ENCODE results near the gene TMPRSS13. TPM values are rescaled to one million over a fixed set of nuclear protein-coding genes. Genes with fewer than 3 reads are reported as not detected.

Gene TMPRSS13
- total RNA-seq, 4 donors from 2014 or later: 0.27 to 0.79 TPM; not detected in 2

- peak overlapping the region; percentile 76 to 90 (median 83) for H3K27ac ChIP-seq
- WGBS, 2 donors (ENCODE audit: low coverage in 1 of 2): 69% methylated on average over 8 of the region's 8 CpGs; no CpG with 5 or more reads in 1 of the 2 donors
These were observed 55.4 kb downstream of the TMPRSS13 start for GRCh38 chr11:117873828-117874125.

GRCh38 chr11:117872975-117873827 lies 56.0 kb downstream of the TMPRSS13 start:
- 83 to 100% methylated on average over 2 to 15 of the region's 15 CpGs for whole genome bisulfite sequencing, 2 donors (ENCODE audit: low coverage in 1 of 2)
- intact Hi-C loops (cut with DNase I; ENCODE audit: low total_unique reads): no loop called here

More at GRCh38 chr11:117873828-117874125, 55.4 kb downstream of the TMPRSS13 start:
- Histone ChIP-seq H3K4me1 (peaks cover 7 to 70% (median 45%) of the 10 kb centered on the region in 4 donors), H3K27me3 (peaks cover 51% of the 10 kb centered on the region), H3K4me3 (no peak overlapping the region), H3K36me3 (no peaks in the 10 kb centered on the region), H3K9me3 (no peaks in the 10 kb centered on the region)
- in situ Hi-C loops (cut with MboI; ENCODE audit: low pct_ligation_motif_present in 1 of 4, low pct_unique_long_range_greater_than_20kb in 1 of 4, low sequenced_read_pairs in 3 of 4) (no loop called here), intact Hi-C loops (cut with DNase I; ENCODE audit: low total_unique reads) (no loop called here)
- no peak for DNase-seq
- TF ChIP-seq POLR2A (IDR thresholded peaks at IDR 0.05) (no peak), CTCF (IDR thresholded peaks at IDR 0.05) (no peak), POLR2AphosphoS5 (IDR thresholded peaks at IDR 0.05) (no peak), EP300 (IDR thresholded peaks at IDR 0.05; ENCODE audit: low read depth) (no peak)

GRCh38 chr11:117872420-117872961 lies 56.7 kb downstream of the TMPRSS13 start:
- peak overlapping the region; percentile 46 to 90 (median 83) for H3K27ac ChIP-seq
- TF ChIP-seq POLR2AphosphoS5 (IDR thresholded peaks at IDR 0.05) (peak in 2 of 3 donors; percentile 10 to 25), POLR2A (IDR thresholded peaks at IDR 0.05) (no peak)
- no peaks in the 10 kb centered on the region for H3K9me3 ChIP-seq
- H3K36me3 ChIP-seq: no peaks in the 10 kb centered on the region
- peaks cover 7 to 68% (median 45%) of the 10 kb centered on the region in 4 donors for H3K4me1 ChIP-seq
- WGBS, 2 donors (ENCODE audit: low coverage in 1 of 2): 55 to 65% methylated on average over 2 to 12 of the region's 12 CpGs
- intact Hi-C loops (cut with DNase I; ENCODE audit: low total_unique reads): no loop called here
- in situ Hi-C loops (cut with MboI; ENCODE audit: low pct_ligation_motif_present in 1 of 4, low pct_unique_long_range_greater_than_20kb in 1 of 4, low sequenced_read_pairs in 3 of 4): no loop called here
- H3K4me3 ChIP-seq: no peak overlapping the region
- H3K27me3 ChIP-seq: peaks cover 39% of the 10 kb centered on the region
- no peak for DNase-seq

More at GRCh38 chr11:117872975-117873827, 56.0 kb downstream of the TMPRSS13 start:
- H3K9me3 ChIP-seq: no peaks in the 10 kb centered on the region
- peak overlapping the region; percentile 76 to 90 (median 83) for H3K27ac ChIP-seq
- peaks cover 7 to 71% (median 45%) of the 10 kb centered on the region in 4 donors for H3K4me1 ChIP-seq
- in situ Hi-C loops (cut with MboI; ENCODE audit: low pct_ligation_motif_present in 1 of 4, low pct_unique_long_range_greater_than_20kb in 1 of 4, low sequenced_read_pairs in 3 of 4): no loop called here
- no peak overlapping the region for H3K4me3 ChIP-seq
- no peak for DNase-seq
- H3K36me3 ChIP-seq: no peaks in the 10 kb centered on the region
- peaks cover 46% of the 10 kb centered on the region for H3K27me3 ChIP-seq
- no peak for TF ChIP-seq CTCF (IDR thresholded peaks at IDR 0.05)
- no peak for TF ChIP-seq EP300 (IDR thresholded peaks at IDR 0.05; ENCODE audit: low read depth)
- no peak for TF ChIP-seq POLR2A (IDR thresholded peaks at IDR 0.05)
- TF ChIP-seq POLR2AphosphoS5 (IDR thresholded peaks at IDR 0.05): no peak

- H3K36me3 ChIP-seq: no peaks in the 10 kb centered on the region
- in situ Hi-C loops (cut with MboI; ENCODE audit: low pct_ligation_motif_present in 1 of 4, low pct_unique_long_range_greater_than_20kb in 1 of 4, low sequenced_read_pairs in 3 of 4): no loop called here
- peaks cover 7 to 61% (median 41%) of the 10 kb centered on the region in 4 donors for H3K4me1 ChIP-seq
- peak overlapping the region in 3 of 4 donors; percentile 80 to 90 (median 86) for H3K27ac ChIP-seq
- no peak for TF ChIP-seq EP300 (IDR thresholded peaks at IDR 0.05; ENCODE audit: low read depth)
- no peak for TF ChIP-seq POLR2AphosphoS5 (IDR thresholded peaks at IDR 0.05)
- no peak for TF ChIP-seq CTCF (IDR thresholded peaks at IDR 0.05)
- no peak for TF ChIP-seq POLR2A (IDR thresholded peaks at IDR 0.05)
- WGBS, 2 donors (ENCODE audit: low coverage in 1 of 2): 74% methylated on average over 5 of the region's 5 CpGs; no CpG with 5 or more reads in 1 of the 2 donors
- intact Hi-C loops (cut with DNase I; ENCODE audit: low total_unique reads): no loop called here
- DNase-seq: no peak
- no peak overlapping the region for H3K4me3 ChIP-seq
- no peaks in the 10 kb centered on the region for H3K9me3 ChIP-seq
- H3K27me3 ChIP-seq: peaks cover 32% of the 10 kb centered on the region
These were observed 57.4 kb downstream of the TMPRSS13 start for GRCh38 chr11:117871784-117872183.

Measured in transverse colon (tissue), 4 donors.